ENCODE results near the gene PMM1.

- TF ChIP-seq POLR2AphosphoS5 (IDR thresholded peaks at IDR 0.05), result no peak
- TF ChIP-seq CTCF (IDR thresholded peaks at IDR 0.05), result no peak
- no peak for TF ChIP-seq EP300 (IDR thresholded peaks at IDR 0.05)
- TF ChIP-seq POLR2A (IDR thresholded peaks at IDR 0.05; ENCODE audit: low read depth), result no peak
Measured at GRCh38 chr22:41597635-41597953, 8.0 kb upstream of the PMM1 start.

Data from esophagus muscularis mucosa (tissue), 4 donors.